PC-3 (cell line): ENCODE measurements around the gene LTB4R2. TPM values are rescaled to one million over a fixed set of nuclear protein-coding genes. Genes with fewer than 3 reads are reported as not detected.

Experiments
- ATAC-seq: fragments of 200-7000 bp; cut with Tn5 transposase; 2 replicates; pipeline ENCODE4 v1.9.1; 2020; ENCODE audit warnings: mild to moderate bottlenecking, moderate library complexity
- BruUV-seq: library from RNA; stranded (reverse); fragments of 400-500 nt; replicated peaks from 2 replicates; lab custom pipeline; 2021; lab: Mats Ljungman, UMichigan
- CTCF ChIA-PET: fragments of 300-600 bp; sonication (Branson Sonifier 250); formaldehyde crosslinking; loops from one replicate; lab custom pipeline; 2022; ENCODE audit warnings: antibody characterized with exemption; lab: Charles Lee
- POLR2A ChIA-PET: fragments of 300-600 bp; sonication (Branson Sonifier 250); formaldehyde crosslinking; loops from one replicate; lab custom pipeline; 2022; ENCODE audit warnings: antibody characterized with exemption; ENCODE audit not compliant: unreplicated experiment; lab: Charles Lee
- DNase-seq: peaks from one replicate; pipeline ENCODE4 v3.0.0-alpha.2; 2015
- H2AFZ ChIP-seq: fragments of 300-600 bp; sonication (generic); 2 replicates; pipeline ENCODE4 v1.6.0; 2016; ENCODE audit warnings: antibody characterized with exemption, low read length
- H3F3A ChIP-seq: fragments of 300-600 bp; sonication (generic); one replicate; pipeline ENCODE4 v1.6.0; 2017; ENCODE audit warnings: antibody characterized with exemption, low read length, control low read depth, mild to moderate bottlenecking; ENCODE audit not compliant: unreplicated experiment
- H3K27ac ChIP-seq: fragments of 300-600 bp; sonication (generic); 2 replicates; pipeline ENCODE4 v1.5.1; 2016; ENCODE audit warnings: mild to moderate bottlenecking, low read length
- H3K27me3 ChIP-seq: fragments of 300-600 bp; sonication (generic); 2 replicates; pipeline ENCODE4 v1.6.1; 2016; ENCODE audit warnings: low read length, mixed read lengths
- H3K36me3 ChIP-seq: fragments of 300-600 bp; sonication (generic); 2 replicates; pipeline ENCODE4 v1.6.1; 2016; ENCODE audit warnings: low read depth, mixed run types, low read length, mixed read lengths
- H3K4me1 ChIP-seq: fragments of 300-600 bp; sonication (generic); 2 replicates; pipeline ENCODE4 v1.5.1; 2016; ENCODE audit warnings: low read length; ENCODE audit not compliant: insufficient read depth
- H3K4me2 ChIP-seq: fragments of 300-600 bp; sonication (generic); 2 replicates; pipeline ENCODE4 v1.6.0; 2016; ENCODE audit warnings: low read length
- H3K4me3 ChIP-seq: fragments of 300-600 bp; sonication (generic); 2 replicates; pipeline ENCODE4 v1.5.1; 2016; ENCODE audit warnings: mild to moderate bottlenecking, low read length, mixed read lengths
- H3K79me2 ChIP-seq: fragments of 300-600 bp; sonication (generic); 2 replicates; pipeline ENCODE4 v1.6.1; 2017; ENCODE audit warnings: low read length, mixed read lengths
- H3K9ac ChIP-seq: fragments of 300-600 bp; sonication (generic); 2 replicates; pipeline ENCODE4 v1.6.0; 2016; ENCODE audit warnings: mild to moderate bottlenecking, low read length
- H3K9me2 ChIP-seq: fragments of 300-600 bp; sonication (generic); replicated peaks from 2 replicates; pipeline ENCODE4 v1.6.1; 2016; ENCODE audit warnings: mixed run types, low read length, mixed read lengths
- H3K9me3 ChIP-seq: fragments of 300-600 bp; sonication (generic); 2 replicates; pipeline ENCODE4 v1.6.1; 2016; ENCODE audit warnings: low read length, mixed read lengths
- H4K20me1 ChIP-seq: fragments of 300-600 bp; sonication (generic); 2 replicates; pipeline ENCODE4 v1.6.1; 2016; ENCODE audit warnings: low read length, mixed read lengths
- EZH2 ChIP-seq: fragments of 300-600 bp; sonication (generic); IDR thresholded peaks from one replicate; pipeline ENCODE4 v1.6.1; 2017; ENCODE audit warnings: antibody characterized with exemption, mild to moderate bottlenecking, low read length; ENCODE audit not compliant: unreplicated experiment
- EZH2phosphoT487 ChIP-seq: fragments of 300-600 bp; sonication (generic); IDR thresholded peaks from 2 replicates; pipeline ENCODE4 v1.6.1; 2018; ENCODE audit warnings: mild to moderate bottlenecking, antibody characterized with exemption, low read length, borderline replicate concordance
- intact Hi-C: fragments of 100-400 bp; cut with micrococcal nuclease; formaldehyde crosslinking; loops from 2 replicates; pipeline ENCODE4 v1.9.0; 2023
- total RNA-seq: library from RNA; depleted of rRNA; stranded (reverse); fragments of >200 nt; gene quantifications from 2 replicates; pipeline ENCODE4 v1.2.3, GENCODE V29; 2014
- TF ChIP-seq, protein P1 (sequence below): fragments of 300-600 bp; sonication (generic); conservative IDR thresholded peaks from 2 replicates; pipeline ENCODE4 v1.5.1; 2017; ENCODE audit warnings: antibody characterized with exemption, low read depth, mild to moderate bottlenecking, low read length

Gene LTB4R2
- total RNA-seq, 1 experiment from 2014 or later: 9.3 TPM

DNA sequence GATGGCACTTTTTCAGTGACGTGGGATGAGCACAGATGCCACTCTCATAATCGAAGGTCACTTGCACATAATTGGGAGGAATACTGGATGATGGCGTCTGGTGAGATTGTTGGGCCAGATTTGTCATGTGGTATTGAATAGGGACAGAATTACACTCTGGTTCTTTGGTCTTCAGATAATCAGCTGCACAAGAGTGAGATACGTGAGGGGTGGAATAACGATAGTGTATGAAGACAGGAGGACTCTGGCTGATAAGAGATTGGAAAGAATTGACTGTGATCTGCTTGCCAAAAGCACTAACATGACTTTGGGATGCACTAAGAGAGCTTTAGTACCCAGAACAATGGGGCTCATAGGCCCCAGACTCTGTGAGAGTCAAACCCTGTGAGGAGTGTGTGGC is 31.5 kb upstream of the LTB4R2 start:
- no peaks in the 10 kb centered on the region for H3K79me2 ChIP-seq
- ATAC-seq (no peak), DNase-seq (no peak)
- no peak overlapping the region for H2AFZ ChIP-seq
- no peak overlapping the region for H3K4me3 ChIP-seq
- BruUV-seq: no TSS peak
- CTCF ChIA-PET: no interaction called here
- POLR2A ChIA-PET: no interaction called here
- H4K20me1 ChIP-seq: no peaks in the 10 kb centered on the region
- H3K4me1 ChIP-seq: peaks cover 16% of the 10 kb centered on the region
- no peak overlapping the region for H3K27ac ChIP-seq
- H3K9ac ChIP-seq: no peak overlapping the region
- H3K36me3 ChIP-seq: no peaks in the 10 kb centered on the region
- no peak overlapping the region for H3K4me2 ChIP-seq
- no peaks in the 10 kb centered on the region for H3K27me3 ChIP-seq
- TF ChIP-seq, protein P1, sequence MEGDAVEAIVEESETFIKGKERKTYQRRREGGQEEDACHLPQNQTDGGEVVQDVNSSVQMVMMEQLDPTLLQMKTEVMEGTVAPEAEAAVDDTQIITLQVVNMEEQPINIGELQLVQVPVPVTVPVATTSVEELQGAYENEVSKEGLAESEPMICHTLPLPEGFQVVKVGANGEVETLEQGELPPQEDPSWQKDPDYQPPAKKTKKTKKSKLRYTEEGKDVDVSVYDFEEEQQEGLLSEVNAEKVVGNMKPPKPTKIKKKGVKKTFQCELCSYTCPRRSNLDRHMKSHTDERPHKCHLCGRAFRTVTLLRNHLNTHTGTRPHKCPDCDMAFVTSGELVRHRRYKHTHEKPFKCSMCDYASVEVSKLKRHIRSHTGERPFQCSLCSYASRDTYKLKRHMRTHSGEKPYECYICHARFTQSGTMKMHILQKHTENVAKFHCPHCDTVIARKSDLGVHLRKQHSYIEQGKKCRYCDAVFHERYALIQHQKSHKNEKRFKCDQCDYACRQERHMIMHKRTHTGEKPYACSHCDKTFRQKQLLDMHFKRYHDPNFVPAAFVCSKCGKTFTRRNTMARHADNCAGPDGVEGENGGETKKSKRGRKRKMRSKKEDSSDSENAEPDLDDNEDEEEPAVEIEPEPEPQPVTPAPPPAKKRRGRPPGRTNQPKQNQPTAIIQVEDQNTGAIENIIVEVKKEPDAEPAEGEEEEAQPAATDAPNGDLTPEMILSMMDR: no peak
- TF ChIP-seq EZH2: no peak
- no peak for TF ChIP-seq EZH2phosphoT487
- H3K9me3 ChIP-seq: no peaks in the 10 kb centered on the region
- H3F3A ChIP-seq: no peaks in the 10 kb centered on the region
- intact Hi-C loops: no loop called here
- H3K9me2 ChIP-seq: no peaks in the 10 kb centered on the region

DNA sequence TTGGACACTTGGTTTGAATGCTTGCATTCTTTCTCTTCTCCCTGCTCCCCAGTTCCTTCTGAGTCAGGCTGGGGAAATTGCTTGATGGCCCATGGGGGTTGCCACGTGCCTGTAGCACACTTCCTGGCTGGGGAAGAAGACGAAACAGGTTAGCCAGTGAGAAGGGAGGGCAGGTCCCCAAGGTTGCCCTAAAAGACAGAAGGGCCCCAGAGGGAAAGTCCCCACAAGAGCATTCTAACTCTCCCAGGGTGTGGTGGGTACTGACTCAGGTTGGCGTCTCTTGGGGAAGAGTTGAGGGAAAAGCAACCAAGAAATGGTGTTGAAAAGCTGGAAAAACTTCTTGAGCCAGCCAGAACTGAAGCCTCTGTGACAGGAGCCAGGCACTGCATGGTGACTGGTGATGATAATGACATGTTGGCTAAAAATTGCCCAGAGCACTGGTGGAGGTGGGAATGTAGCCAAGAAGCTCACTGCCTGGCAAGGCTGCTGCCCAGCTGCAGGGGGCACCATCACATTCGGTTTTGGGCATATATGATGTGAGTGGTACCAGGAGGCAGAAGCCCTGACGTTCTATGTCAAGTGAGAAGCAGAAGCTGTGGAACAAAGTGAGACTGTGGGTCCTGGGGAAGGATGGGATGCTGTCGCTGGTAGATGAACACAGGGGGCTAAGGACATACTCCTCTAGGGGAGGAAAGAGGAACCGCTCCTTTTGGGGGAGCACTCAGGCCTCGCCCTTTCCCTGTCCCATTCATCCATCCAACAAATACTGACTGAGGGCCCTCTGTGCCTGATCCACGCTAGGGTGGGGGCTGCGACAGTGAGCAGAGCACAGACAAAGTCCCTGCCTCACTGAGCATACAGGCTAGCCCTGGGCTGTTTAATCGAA is 30.4 kb upstream of the LTB4R2 start:
- no peak overlapping the region for H3K27ac ChIP-seq
- H3K9me3 ChIP-seq: no peaks in the 10 kb centered on the region
- no peaks in the 10 kb centered on the region for H3K9me2 ChIP-seq
- H3K36me3 ChIP-seq: no peaks in the 10 kb centered on the region
- no peak overlapping the region for H2AFZ ChIP-seq
- ATAC-seq (no peak), DNase-seq (peak; percentile 56)
- H3F3A ChIP-seq: no peaks in the 10 kb centered on the region
- H3K4me1 ChIP-seq: peaks cover 7% of the 10 kb centered on the region
- intact Hi-C loops: no loop called here
- no peaks in the 10 kb centered on the region for H3K27me3 ChIP-seq
- CTCF ChIA-PET: interaction anchor here (0.7 to 1.0 kb wide), 2 partner anchors 17 to 18 kb away, joined by 3 read pairs; no protein-coding TSS in a partner anchor
- POLR2A ChIA-PET: interaction anchor here (0.7 kb wide), 1 partner anchor 8 kb away, joined by 3 read pairs; the partner anchor contains the start of gene RABGGTA
- BruUV-seq: no TSS peak
- no peak overlapping the region for H3K4me3 ChIP-seq
- H3K9ac ChIP-seq: no peak overlapping the region
- no peaks in the 10 kb centered on the region for H4K20me1 ChIP-seq
- TF ChIP-seq EZH2: no peak
- TF ChIP-seq, protein P1: peak; percentile 56; the same call in 1 of the 2 replicates
- no peak for TF ChIP-seq EZH2phosphoT487
- no peaks in the 10 kb centered on the region for H3K79me2 ChIP-seq
- H3K4me2 ChIP-seq: no peak overlapping the region
